Naive thymus-derived CD8-positive, alpha-beta T cell (primary cell): ENCODE measurements around the gene HMGCL. TPM values are rescaled to one million over a fixed set of nuclear protein-coding genes. Genes with fewer than 3 reads are reported as not detected.
A peak's percentile ranks its signal among the peaks of the same experiment; 100 is the strongest.

Source experiments
- ATAC-seq, 2 donors: fragments of 150-1000 bp; cut with Tn5 transposase in 1 of 2; sonication (Bioruptor Pico), chemical (Tn5 transposase) in 1 of 2; 1 replicate in 1 of 2; 2 replicates in 1 of 2; pipeline ENCODE4 v1.10.0; 2021; ENCODE audit warnings: mild to moderate bottlenecking in 2 of 2, moderate library complexity in 2 of 2
- POLR2A ChIA-PET: fragments of 350-600 bp; sonication (Branson Sonifier 250); formaldehyde crosslinking; loops from one replicate; lab custom pipeline; 2021; ENCODE audit warnings: antibody characterized with exemption; lab: Charles Lee
- DNase-seq, 10 donors: peaks; one replicate each; pipeline versions ENCODE4 v3.0.0 to v3.0.0-alpha.2; 2020 to 2022
- H3K27ac Mint-ChIP-seq, 10 donors: one replicate each; pipeline ENCODE4 v1.8.0; 2020 to 2022; ENCODE audit warnings: mild to moderate bottlenecking in 10 of 10, mixed read lengths in 10 of 10, moderate library complexity in 4 of 10, inconsistent platforms in 1 of 10
- H3K27me3 Mint-ChIP-seq, 5 donors: one replicate each; pipeline ENCODE4 v1.8.0; 2021 to 2022; ENCODE audit warnings: mixed read lengths in 5 of 5
- H3K36me3 Mint-ChIP-seq, 3 donors: one replicate each; pipeline ENCODE4 v1.8.0; 2020 to 2022; ENCODE audit warnings: mixed read lengths in 3 of 3, mild to moderate bottlenecking in 2 of 3, inconsistent platforms in 1 of 3
- H3K4me1 Mint-ChIP-seq, 4 donors: one replicate each; pipeline ENCODE4 v1.8.0; 2021 to 2022; ENCODE audit warnings: mixed read lengths in 4 of 4
- H3K4me3 Mint-ChIP-seq, 10 donors: one replicate each; pipeline ENCODE4 v1.8.0; 2020 to 2022; ENCODE audit warnings: mild to moderate bottlenecking in 10 of 10, mixed read lengths in 10 of 10, moderate library complexity in 6 of 10, inconsistent platforms in 1 of 10
- H3K9me3 Mint-ChIP-seq, 9 donors: one replicate each; pipeline ENCODE4 v1.8.0; 2020 to 2022; ENCODE audit warnings: mixed read lengths in 9 of 9, mild to moderate bottlenecking in 3 of 9, inconsistent platforms in 1 of 9, moderate library complexity in 1 of 9
- polyA plus RNA-seq, 3 donors: library from polyadenylated mRNA; unstranded; fragments of 300-500 nt; fragmentation: Illumina TruSeq; gene quantifications; one replicate each; pipeline ENCODE4 v1.2.3, GENCODE V29; 2021
- total RNA-seq, 8 experiments: library from RNA in 2 of 8; stranded (reverse) in 2 of 8; gene quantifications; one replicate each; pipeline ENCODE4 v1.2.3 and lab custom pipeline; 2021 to 2026

The HMGCL gene
- total and polyA plus RNA-seq, 5 experiments from 2014 or later, result 25.9 to 37.9 (median 34.3) TPM

GRCh38 chr1:23825762-23826522 is 713 bp upstream of the HMGCL start:
- POLR2A ChIA-PET, result interaction anchor here (0.6 to 3.7 kb wide), 22 partner anchors 9 to 1604 kb away, joined by 3 to 29 read pairs (median 4); partner anchors contain the start of genes ELOA, FUCA1, GALE and LYPLA2
- H3K4me1 Mint-ChIP-seq, result peaks cover 16 to 29% (median 25%) of the 10 kb centered on the region in 4 donors
- H3K27ac Mint-ChIP-seq, result peak overlapping the region; percentile 93 to 98 (median 96)
- no peaks in the 10 kb centered on the region for H3K9me3 Mint-ChIP-seq
- H3K36me3 Mint-ChIP-seq, result peaks cover 0 to 2% (median 0%) of the 10 kb centered on the region in 3 donors
- DNase-seq (peak in 1 of 10 donors; percentile 10), ATAC-seq (peak in 1 of 2 donors; percentile 8)
- peak overlapping the region; percentile 90 to 97 (median 94) for H3K4me3 Mint-ChIP-seq
- H3K27me3 Mint-ChIP-seq, result no peaks in the 10 kb centered on the region

DNA sequence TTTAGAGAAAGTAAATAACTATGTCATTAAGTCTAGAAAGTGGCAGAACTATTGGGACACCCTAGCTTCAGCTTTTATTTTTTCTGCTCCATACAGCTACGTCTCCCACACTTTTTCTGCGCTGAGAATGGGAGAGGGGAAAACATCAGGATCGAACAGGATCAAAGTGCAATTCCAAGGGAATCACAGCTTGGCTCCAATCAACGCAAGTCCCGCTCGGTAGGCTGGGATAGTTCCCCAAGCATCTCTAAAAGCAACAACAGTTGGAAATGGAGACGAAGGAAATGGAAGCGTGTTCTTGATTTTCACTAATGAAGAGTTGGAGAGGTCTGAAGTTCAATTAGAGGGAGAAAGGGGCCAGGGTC is 536 bp downstream of the HMGCL start:
- peak overlapping the region; percentile 90 to 97 (median 94) for H3K4me3 Mint-ChIP-seq
- peaks cover 19 to 29% (median 25%) of the 10 kb centered on the region in 4 donors for H3K4me1 Mint-ChIP-seq

GRCh38 chr1:23823767-23824166 is 1.5 kb downstream of the HMGCL start:
- no peak for ATAC-seq
- POLR2A ChIA-PET, result interaction anchor here (2.7 to 3.7 kb wide), 3 partner anchors 13 to 46 kb away, joined by 9 to 29 read pairs (median 16); partner anchors contain the start of genes GALE and PITHD1
- H3K36me3 Mint-ChIP-seq, result peaks cover 0 to 9% (median 4%) of the 10 kb centered on the region in 3 donors

More for the DNA sequence above, 536 bp downstream of the HMGCL start:
- Mint-ChIP-seq H3K9me3 (no peaks in the 10 kb centered on the region), H3K27me3 (no peaks in the 10 kb centered on the region), H3K36me3 (peaks cover 0 to 6% (median 4%) of the 10 kb centered on the region in 3 donors), H3K27ac (peak overlapping the region; percentile 93 to 98 (median 96))
- no peak for DNase-seq
- peak; percentile 9 for ATAC-seq
- POLR2A ChIA-PET, result interaction anchor here (0.6 to 3.7 kb wide), 16 partner anchors 8 to 135 kb away, joined by 3 to 29 read pairs (median 6); partner anchors contain the start of genes FUCA1, GALE, LYPLA2 and PITHD1

GRCh38 chr1:23817633-23818032 is 7.6 kb downstream of the HMGCL start:
- Mint-ChIP-seq H3K27ac (no peak overlapping the region), H3K9me3 (no peaks in the 10 kb centered on the region), H3K4me1 (peaks cover 0 to 8% (median 2%) of the 10 kb centered on the region in 4 donors), H3K4me3 (no peak overlapping the region), H3K27me3 (no peaks in the 10 kb centered on the region), H3K36me3 (peaks cover 0 to 67% (median 17%) of the 10 kb centered on the region in 3 donors)
- POLR2A ChIA-PET, result interaction anchor here (2.5 kb wide), 1 partner anchor 8 kb away, joined by 15 read pairs; the partner anchor contains the start of gene HMGCL
- ATAC-seq (no peak), DNase-seq (no peak)

More at GRCh38 chr1:23823767-23824166, 1.5 kb downstream of the HMGCL start:
- Mint-ChIP-seq H3K27me3 (no peaks in the 10 kb centered on the region), H3K4me1 (peaks cover 19 to 29% (median 25%) of the 10 kb centered on the region in 4 donors), H3K4me3 (peak overlapping the region; percentile 41 to 97 (median 82)), H3K9me3 (no peaks in the 10 kb centered on the region), H3K27ac (peak overlapping the region in 9 of 10 donors; percentile 66 to 98 (median 94))
- no peak for DNase-seq

- POLR2A ChIA-PET, result interaction anchor here (2.5 kb wide), 1 partner anchor 9 kb away, joined by 15 read pairs; the partner anchor contains the start of gene HMGCL
- ATAC-seq, result no peak
- H3K27me3 Mint-ChIP-seq, result no peaks in the 10 kb centered on the region
- no peak overlapping the region for H3K4me3 Mint-ChIP-seq
- DNase-seq, result no peak
- peaks cover 0 to 71% (median 17%) of the 10 kb centered on the region in 3 donors for H3K36me3 Mint-ChIP-seq
- no peaks in the 10 kb centered on the region for H3K9me3 Mint-ChIP-seq
- peaks cover 0 to 6% (median 2%) of the 10 kb centered on the region in 4 donors for H3K4me1 Mint-ChIP-seq
- H3K27ac Mint-ChIP-seq, result no peak overlapping the region
Measured at GRCh38 chr1:23816906-23817305, 8.3 kb downstream of the HMGCL start.

DNA sequence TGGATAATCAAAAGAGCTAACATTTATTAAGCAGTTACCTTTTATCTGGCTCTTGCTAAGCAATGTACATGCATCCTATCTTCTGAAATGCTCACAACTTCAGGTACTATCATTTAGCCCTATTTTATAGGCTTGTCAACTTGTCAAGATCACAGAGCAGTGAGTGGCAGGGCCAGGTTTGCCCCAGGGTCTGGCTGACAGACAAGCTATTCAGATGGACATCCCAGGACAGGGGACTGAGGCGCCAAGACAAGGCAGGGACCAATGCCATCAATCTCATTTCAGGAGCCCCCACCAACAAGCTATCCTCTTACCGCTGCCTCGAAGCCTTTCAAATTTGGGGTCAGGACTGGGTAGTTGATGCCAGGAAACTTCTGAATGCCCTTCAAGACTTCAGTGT is 8.9 kb downstream of the HMGCL start:
- POLR2A ChIA-PET, result interaction anchor here (2.5 kb wide), 1 partner anchor 9 kb away, joined by 15 read pairs; the partner anchor contains the start of gene HMGCL
- ATAC-seq (no peak), DNase-seq (no peak)
- Mint-ChIP-seq H3K9me3 (no peaks in the 10 kb centered on the region), H3K4me3 (no peak overlapping the region), H3K27me3 (no peaks in the 10 kb centered on the region), H3K27ac (no peak overlapping the region), H3K36me3 (peaks cover 0 to 71% (median 17%) of the 10 kb centered on the region in 3 donors), H3K4me1 (peaks cover 0 to 3% (median 2%) of the 10 kb centered on the region in 4 donors)

- H3K4me3 Mint-ChIP-seq, result no peak overlapping the region
- no peaks in the 10 kb centered on the region for H3K27me3 Mint-ChIP-seq
- POLR2A ChIA-PET, result interaction anchor here (0.6 kb wide), 1 partner anchor 84 kb away, joined by 3 read pairs; no protein-coding TSS in a partner anchor
- H3K4me1 Mint-ChIP-seq, result peaks cover 8 to 20% (median 18%) of the 10 kb centered on the region in 4 donors
- ATAC-seq (no peak), DNase-seq (no peak)
- peaks cover 0 to 72% (median 14%) of the 10 kb centered on the region in 3 donors for H3K36me3 Mint-ChIP-seq
- no peaks in the 10 kb centered on the region for H3K9me3 Mint-ChIP-seq
- peak overlapping the region in 1 of 10 donors; percentile 49 for H3K27ac Mint-ChIP-seq
Measured at GRCh38 chr1:23814016-23814415, 11.2 kb downstream of the HMGCL start.

DNA sequence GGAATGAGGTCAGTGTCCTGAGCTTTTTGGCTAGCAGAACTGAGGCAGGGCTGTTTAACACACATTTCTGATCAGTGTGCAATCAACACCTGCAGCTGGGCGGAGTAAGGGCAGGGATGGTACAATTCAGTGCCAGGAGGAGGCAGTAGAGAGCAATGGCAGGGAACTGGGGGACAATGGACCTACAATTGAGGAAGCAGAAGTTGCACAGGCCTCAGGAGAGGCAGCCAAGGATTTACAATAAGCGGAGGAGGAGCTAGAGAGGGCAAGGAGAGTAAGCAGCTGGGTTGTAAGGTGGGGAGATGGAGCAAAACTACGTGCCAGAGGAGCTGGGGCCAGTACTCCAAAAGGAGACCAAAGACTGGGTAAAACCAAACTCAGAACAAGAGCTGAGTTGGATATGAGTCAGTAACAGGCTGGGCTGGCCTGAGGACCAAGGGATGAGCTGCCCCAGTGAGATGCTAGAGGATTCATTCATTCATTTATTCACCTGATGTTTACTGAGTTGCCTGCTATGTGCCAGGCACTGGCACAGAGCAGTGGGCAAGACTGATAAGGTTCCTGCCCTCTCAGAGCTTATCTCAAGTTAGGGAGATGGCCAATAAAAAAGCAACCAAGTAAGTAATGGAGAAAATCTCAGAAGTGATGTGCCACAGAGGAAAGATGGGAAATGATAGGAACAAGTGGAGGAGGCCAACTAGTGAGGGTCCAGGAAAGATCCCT is 14.2 kb downstream of the HMGCL start:
- H3K9me3 Mint-ChIP-seq, result no peaks in the 10 kb centered on the region
- H3K36me3 Mint-ChIP-seq, result peaks cover 0 to 47% (median 5%) of the 10 kb centered on the region in 3 donors
- no peak overlapping the region for H3K4me3 Mint-ChIP-seq
- POLR2A ChIA-PET, result interaction anchor here (0.8 to 3.1 kb wide), 7 partner anchors 10 to 106 kb away, joined by 3 to 16 read pairs (median 6); partner anchors contain the start of genes GALE and HMGCL
- ATAC-seq (peak; percentile 75 to 79), DNase-seq (peak in 8 of 10 donors; percentile 41 to 67 (median 54))
- H3K27me3 Mint-ChIP-seq, result no peaks in the 10 kb centered on the region
- peak overlapping the region in 7 of 10 donors; percentile 16 to 79 (median 65) for H3K27ac Mint-ChIP-seq
- H3K4me1 Mint-ChIP-seq, result peaks cover 9 to 23% (median 18%) of the 10 kb centered on the region in 4 donors

DNA sequence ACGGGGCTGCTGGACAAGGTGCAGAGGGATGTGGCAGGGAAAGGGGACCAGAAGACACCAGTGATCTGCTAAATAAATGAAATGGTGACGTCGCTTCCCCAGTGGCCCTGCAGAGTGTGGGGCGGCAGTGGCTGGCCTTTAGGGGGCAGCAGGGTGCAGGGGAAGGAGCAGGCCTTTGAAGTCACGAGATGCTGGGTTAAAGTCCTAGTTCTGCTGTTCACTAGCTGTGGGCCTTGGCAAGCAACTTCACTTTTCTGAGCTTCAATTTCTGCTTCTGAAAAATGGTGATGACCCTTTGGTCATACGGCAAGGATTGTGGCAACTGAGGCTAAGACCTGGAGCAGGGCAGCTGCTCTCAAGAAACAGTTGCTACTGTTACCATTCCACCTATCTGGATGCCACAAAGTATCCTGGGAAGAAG is 15.5 kb downstream of the HMGCL start:
- POLR2A ChIA-PET, result interaction anchor here (0.6 to 3.1 kb wide), 6 partner anchors 9 to 107 kb away, joined by 3 to 16 read pairs (median 6); partner anchors contain the start of genes FUCA1, GALE and HMGCL
- DNase-seq (peak; percentile 75 to 89 (median 81)), ATAC-seq (peak; percentile 97 to 98)
- peaks cover 12 to 26% (median 18%) of the 10 kb centered on the region in 4 donors for H3K4me1 Mint-ChIP-seq
- peak overlapping the region in 6 of 10 donors; percentile 15 to 67 (median 47) for H3K27ac Mint-ChIP-seq
- H3K4me3 Mint-ChIP-seq, result peak overlapping the region in 1 of 10 donors; percentile 2
- no peaks in the 10 kb centered on the region for H3K27me3 Mint-ChIP-seq
- no peaks in the 10 kb centered on the region for H3K9me3 Mint-ChIP-seq
- peaks cover 0 to 41% (median 5%) of the 10 kb centered on the region in 3 donors for H3K36me3 Mint-ChIP-seq

DNA sequence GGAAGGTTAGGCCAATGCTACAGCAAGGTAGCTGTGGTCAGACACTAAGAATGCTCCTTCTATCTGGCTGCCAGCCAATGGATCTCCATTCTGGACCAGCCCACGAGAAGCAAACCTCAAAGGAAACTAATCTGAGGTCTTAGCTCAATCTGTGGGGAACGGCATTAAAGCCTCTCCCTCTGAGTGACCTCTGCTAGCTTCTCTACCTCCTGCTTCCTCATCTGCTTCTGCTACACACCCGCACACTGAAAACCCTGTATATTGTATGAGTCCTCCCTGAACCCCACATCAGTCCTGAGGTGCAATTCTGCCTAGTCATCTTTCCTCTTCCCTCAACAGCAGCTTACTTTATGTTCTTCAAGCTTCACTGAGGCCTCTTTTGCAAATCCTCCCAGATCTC is 17.8 kb downstream of the HMGCL start:
- ATAC-seq (no peak), DNase-seq (no peak)
- POLR2A ChIA-PET, result interaction anchor here (1.2 to 1.5 kb wide), 2 partner anchors 14 to 18 kb away, joined by 3 to 7 read pairs; partner anchors contain the start of gene HMGCL
- peaks cover 0 to 26% (median 0%) of the 10 kb centered on the region in 3 donors for H3K36me3 Mint-ChIP-seq
- no peaks in the 10 kb centered on the region for H3K9me3 Mint-ChIP-seq
- H3K4me3 Mint-ChIP-seq, result no peak overlapping the region
- no peaks in the 10 kb centered on the region for H3K27me3 Mint-ChIP-seq
- peaks cover 12 to 28% (median 18%) of the 10 kb centered on the region in 4 donors for H3K4me1 Mint-ChIP-seq
- peak overlapping the region in 2 of 10 donors; percentile 31 to 63 for H3K27ac Mint-ChIP-seq

DNA sequence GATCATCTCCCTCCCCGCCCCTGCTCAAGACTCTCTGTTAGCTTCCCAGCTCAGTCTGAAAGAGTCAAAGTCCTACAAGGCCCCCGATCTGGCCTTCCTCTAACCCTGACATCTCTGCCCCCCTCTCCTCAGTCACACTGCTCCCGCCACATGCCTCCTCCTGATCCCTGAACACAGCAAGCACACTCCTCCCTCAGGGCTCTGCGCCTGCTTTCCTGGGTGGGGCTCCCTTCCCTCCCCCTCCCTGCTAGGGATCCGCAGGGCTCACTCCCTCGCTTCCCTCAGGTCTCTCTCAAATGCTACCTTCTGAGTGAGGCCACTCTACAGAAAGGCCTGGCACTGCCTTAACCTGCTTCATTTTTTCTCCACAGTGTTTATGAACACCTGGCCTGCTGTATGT is 18.9 kb downstream of the HMGCL start:
- ATAC-seq (no peak), DNase-seq (no peak)
- peaks cover 12 to 35% (median 20%) of the 10 kb centered on the region in 4 donors for H3K4me1 Mint-ChIP-seq
- H3K9me3 Mint-ChIP-seq, result no peaks in the 10 kb centered on the region
- H3K36me3 Mint-ChIP-seq, result peaks cover 0 to 20% (median 0%) of the 10 kb centered on the region in 3 donors
- H3K27me3 Mint-ChIP-seq, result no peaks in the 10 kb centered on the region
- no peak overlapping the region for H3K4me3 Mint-ChIP-seq
- POLR2A ChIA-PET, result interaction anchor here (1.2 kb wide), 1 partner anchor 13 kb away, joined by 3 read pairs; no protein-coding TSS in a partner anchor
- H3K27ac Mint-ChIP-seq, result peak overlapping the region in 1 of 10 donors; percentile 33
